GM23248 (cell line): ENCODE results near the gene PDSS2. TPM values are rescaled to one million over a fixed set of nuclear protein-coding genes. Genes with fewer than 3 reads are reported as not detected.

Experiments used
- DNase-seq: peaks from one replicate; pipeline ENCODE4 v3.0.0-alpha.2; 2015
- H2AFZ ChIP-seq: fragments of 200-600 bp; sonication (generic); 2 replicates; pipeline ENCODE4 v1.6.1; 2016; ENCODE audit warnings: antibody characterized with exemption
- H3F3A ChIP-seq: fragments of 200-600 bp; sonication (generic); 2 replicates; pipeline ENCODE4 v1.6.1; 2016; ENCODE audit warnings: mild to moderate bottlenecking, antibody characterized with exemption, mixed run types; ENCODE audit not compliant: insufficient read depth
- H3K27ac ChIP-seq: fragments of 200-600 bp; sonication (generic); 2 replicates; pipeline ENCODE4 v1.5.1; 2016; ENCODE audit warnings: mild to moderate bottlenecking
- H3K27me3 ChIP-seq: fragments of 200-600 bp; sonication (generic); replicated peaks from 2 replicates; pipeline ENCODE4 v1.6.1; 2016; ENCODE audit warnings: mild to moderate bottlenecking; ENCODE audit not compliant: insufficient read depth
- H3K36me3 ChIP-seq: fragments of 200-600 bp; sonication (generic); 2 replicates; pipeline ENCODE4 v1.6.1; 2016; ENCODE audit warnings: low read depth, mild to moderate bottlenecking
- H3K4me1 ChIP-seq: fragments of 200-600 bp; sonication (generic); 2 replicates; pipeline ENCODE4 v1.6.1; 2016; ENCODE audit warnings: mild to moderate bottlenecking; ENCODE audit not compliant: insufficient read depth
- H3K4me2 ChIP-seq: fragments of 200-600 bp; sonication (generic); one replicate; pipeline ENCODE4 v1.6.1; 2016; ENCODE audit warnings: mild to moderate bottlenecking; ENCODE audit not compliant: unreplicated experiment
- H3K4me3 ChIP-seq: fragments of 200-600 bp; sonication (generic); 2 replicates; pipeline ENCODE4 v1.5.1; 2016; ENCODE audit warnings: mild to moderate bottlenecking
- H3K79me2 ChIP-seq: fragments of 200-600 bp; sonication (generic); 2 replicates; pipeline ENCODE4 v1.6.1; 2016; ENCODE audit warnings: mild to moderate bottlenecking; ENCODE audit not compliant: insufficient read depth
- H3K9ac ChIP-seq: fragments of 200-600 bp; sonication (generic); 2 replicates; pipeline ENCODE4 v1.6.1; 2016; ENCODE audit warnings: mild to moderate bottlenecking
- H3K9me2 ChIP-seq: fragments of 200-600 bp; sonication (generic); 2 replicates; pipeline ENCODE4 v1.6.1; 2016; ENCODE audit warnings: mixed run types, mild to moderate bottlenecking, moderate library complexity; ENCODE audit not compliant: insufficient read depth
- H3K9me3 ChIP-seq: fragments of 200-600 bp; sonication (generic); one replicate; pipeline ENCODE4 v1.6.1; 2017; ENCODE audit warnings: low read depth
- H4K20me1 ChIP-seq: fragments of 200-600 bp; sonication (generic); 2 replicates; pipeline ENCODE4 v1.6.0; 2016; ENCODE audit not compliant: insufficient read depth
- EZH2 ChIP-seq: fragments of 200-600 bp; sonication (generic); IDR thresholded peaks from 2 replicates; pipeline ENCODE4 v1.6.1; 2018; ENCODE audit warnings: antibody characterized with exemption, mild to moderate bottlenecking; ENCODE audit not compliant: insufficient read depth, poor library complexity, severe bottlenecking
- EZH2phosphoT487 ChIP-seq: fragments of 200-600 bp; sonication (generic); IDR thresholded peaks from 2 replicates; pipeline ENCODE4 v1.6.1; 2018; ENCODE audit warnings: antibody characterized with exemption, moderate library complexity, mild to moderate bottlenecking, low read depth; ENCODE audit not compliant: insufficient read depth
- WGBS, 2 experiments: methylation state at CpG; one replicate each; pipeline ENCODE4 v1.1.6; 2015 to 2017; ENCODE audit warnings: low lambda C conversion rate in 2 of 2, low coverage in 1 of 2; ENCODE audit errors: missing lambda C conversion rate in 2 of 2; 5-methylcytosine and 5-hydroxymethylcytosine counted together
- in situ Hi-C: fragments of 300-500 bp; cut with MboI; formaldehyde crosslinking; loops from 2 replicates; pipeline ENCODE4 v1.15.0; 2020
- polyA plus RNA-seq: library from polyadenylated mRNA; unstranded; fragments of >200 nt; fragmentation: Nextera tagmentation; extraction: Ambion mirVana; gene quantifications from 2 replicates; pipeline ENCODE4 v1.2.1, GENCODE V29; 2016
- total RNA-seq: library from RNA; depleted of rRNA; stranded (reverse); fragments of >200 nt; shearing (Covaris generic); gene quantifications from 2 replicates; pipeline ENCODE4 v1.2.3, GENCODE V29; 2014

The PDSS2 gene
- total and polyA plus RNA-seq, 2 experiments from 2014 or later: 9.9 to 10.3 TPM

DNA sequence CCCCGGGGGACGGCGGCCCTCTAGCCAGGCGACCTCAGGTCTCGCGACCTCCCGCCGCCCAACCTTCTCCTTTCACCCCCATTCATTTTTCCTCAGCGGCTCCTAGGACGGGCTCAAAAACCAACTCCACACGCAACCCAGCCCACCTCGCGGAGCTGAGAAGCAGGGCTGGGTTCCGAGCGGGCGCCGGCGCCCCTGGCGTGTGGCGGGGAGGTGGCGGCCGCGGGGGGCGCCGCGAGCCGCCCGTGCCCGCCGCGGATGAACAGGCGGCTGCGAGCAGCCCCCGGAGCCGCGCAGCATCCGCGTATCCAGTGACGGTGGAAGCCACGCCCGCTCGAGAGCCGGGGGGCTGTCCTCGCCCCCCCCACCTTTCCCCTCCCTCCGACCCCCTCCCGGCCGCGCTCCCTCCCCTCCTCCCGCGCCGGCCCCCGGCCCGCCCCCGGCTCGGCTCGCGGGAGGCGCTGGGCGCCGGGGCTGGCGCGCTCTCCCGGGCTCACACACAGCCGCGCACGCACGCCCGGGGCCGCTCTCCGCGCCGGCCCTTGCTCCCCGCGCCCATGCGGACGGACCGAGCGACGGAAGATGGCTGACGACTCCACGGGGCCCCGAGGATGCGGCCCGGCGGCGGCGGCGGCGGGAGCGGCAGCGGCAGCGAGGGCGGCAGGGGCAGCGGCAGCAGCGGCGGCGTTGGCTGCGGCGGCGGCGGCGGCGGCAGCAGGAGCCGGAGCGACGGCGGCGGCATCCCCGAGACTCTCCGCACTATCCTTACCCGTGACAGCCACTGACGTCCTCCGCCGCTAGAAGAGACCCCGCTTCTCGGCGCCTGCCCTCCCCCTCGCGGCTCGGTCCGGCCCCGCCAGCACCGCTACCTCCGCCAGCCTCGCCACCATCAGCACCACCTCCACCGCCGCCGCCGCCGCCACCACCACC, 30.5 kb upstream of the PDSS2 start, which contains the start of gene SOBP:
SOBP (plus strand) TSS at position 482 of the 930 bp plus-strand sequence. CDS start 500 bp downstream, outside the sequence.
- no peak for TF ChIP-seq EZH2phosphoT487
- TF ChIP-seq EZH2: no peak
- Histone ChIP-seq H3K4me3 (peak within 1 kb of the TSS; percentile 82), H3K4me1 (peaks cover 21% of the 10 kb centered on the region), H3K9me2 (no peaks in the 10 kb centered on the region), H3K9me3 (no peaks in the 10 kb centered on the region), H3K27me3 (no peaks in the 10 kb centered on the region; the same call in 1 of the 2 replicates), H3K79me2 (no peaks in the 10 kb centered on the region; the same call in 1 of the 2 replicates), H3K4me2 (peak within 1 kb of the TSS; percentile 97), H3F3A (peaks cover 19% of the 10 kb centered on the region), H3K9ac (peak within 1 kb of the TSS; percentile 60), H3K27ac (no peak within 1 kb of the TSS), H4K20me1 (no peaks in the 10 kb centered on the region), H3K36me3 (no peaks in the 10 kb centered on the region), H2AFZ (peak within 1 kb of the TSS; percentile 94)
- in situ Hi-C loops: no loop called here
- WGBS, 2 experiments: 1 to 2% methylated on average over 64 to 102 of the region's 130 CpGs
- peak; percentile 68 for DNase-seq

DNA sequence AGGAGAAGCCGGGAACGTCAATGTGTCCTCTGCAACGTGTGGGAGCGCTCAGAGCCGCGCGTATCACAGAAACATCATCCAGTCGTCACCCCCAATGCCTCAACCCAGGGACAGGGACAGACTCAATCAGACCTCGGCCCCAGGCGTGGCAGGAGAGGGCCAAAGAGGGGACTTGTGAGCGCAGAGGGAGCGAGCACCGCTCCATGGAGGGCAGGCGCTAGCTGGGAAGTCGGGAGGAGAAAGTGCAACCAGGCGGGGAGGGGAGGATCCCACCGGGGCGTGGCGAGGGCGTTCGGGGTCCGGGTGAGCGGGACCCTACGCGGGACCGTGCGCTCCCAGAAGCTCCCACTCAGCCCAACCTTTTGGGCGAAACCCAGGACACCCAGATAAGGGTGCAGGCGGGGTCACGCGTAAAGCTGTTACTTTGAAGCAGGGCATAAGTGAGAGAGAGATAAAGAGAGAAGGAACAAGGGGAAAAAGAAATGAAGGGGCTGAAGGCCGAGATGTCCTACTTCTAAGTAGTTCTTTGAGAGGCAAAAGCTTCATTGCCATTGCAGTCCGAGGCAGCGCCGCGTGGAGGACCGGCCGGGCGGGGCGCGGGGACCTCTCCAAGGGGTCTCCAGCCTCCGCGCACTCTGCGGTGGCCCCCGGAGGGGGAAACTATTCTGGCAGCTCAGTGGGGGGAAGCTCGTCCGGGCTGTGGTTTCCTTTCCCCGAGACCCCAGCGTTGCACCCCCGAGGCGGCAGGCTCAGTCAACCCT, 29.7 kb upstream of the PDSS2 start:
- Histone ChIP-seq H3K9ac (peak overlapping the region; percentile 55), H3K27ac (no peak overlapping the region), H3K4me1 (peaks cover 21% of the 10 kb centered on the region), H3K4me2 (peak overlapping the region; percentile 97), H3K4me3 (peak overlapping the region; percentile 82), H3K9me3 (no peaks in the 10 kb centered on the region), H3K27me3 (peaks cover 4% of the 10 kb centered on the region; the same call in 1 of the 2 replicates), H2AFZ (peak overlapping the region; percentile 92), H3K79me2 (no peaks in the 10 kb centered on the region), H3K9me2 (no peaks in the 10 kb centered on the region), H3F3A (peaks cover 14% of the 10 kb centered on the region; the same call in 1 of the 2 replicates), H3K36me3 (no peaks in the 10 kb centered on the region), H4K20me1 (no peaks in the 10 kb centered on the region)
- TF ChIP-seq EZH2phosphoT487 (no peak), EZH2 (no peak)
- DNase-seq: peak; percentile 47
- in situ Hi-C loops: no loop called here
- WGBS, 2 experiments: 1 to 4% methylated on average over 42 to 50 of the region's 51 CpGs

DNA sequence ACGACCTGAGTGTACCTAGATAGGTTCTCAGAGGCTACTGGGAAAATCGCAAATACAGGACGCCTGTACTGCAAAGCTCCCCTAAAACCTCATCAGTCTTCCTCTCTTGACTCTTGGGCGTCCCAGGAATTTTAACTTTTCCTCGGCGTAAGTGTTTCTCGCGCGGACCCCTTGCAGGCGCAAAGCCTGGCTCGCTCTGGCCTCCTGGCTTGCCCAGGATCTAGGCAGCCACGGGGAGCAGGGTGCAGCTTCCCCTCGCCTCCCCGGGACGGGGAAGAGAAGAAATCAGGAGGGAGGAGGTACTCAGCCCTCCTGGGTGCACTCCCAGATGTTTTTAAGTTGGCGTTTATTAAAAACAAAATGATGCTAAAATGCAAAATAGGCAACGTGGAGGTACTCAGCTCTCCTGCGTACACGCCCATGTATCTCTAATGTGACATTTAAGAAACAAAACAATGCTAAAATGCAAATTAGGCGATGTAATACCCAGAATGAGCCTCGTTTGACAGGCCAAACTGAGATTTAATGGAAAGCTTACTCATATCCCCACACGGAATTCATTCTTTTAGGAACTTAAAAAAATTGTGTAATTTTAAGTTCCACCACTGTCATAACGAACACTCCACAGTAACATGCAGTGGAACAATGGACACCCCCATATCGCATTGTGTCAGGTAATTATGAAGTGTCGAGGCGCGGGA, 29.0 kb upstream of the PDSS2 start:
- Histone ChIP-seq H3K4me2 (peak overlapping the region; percentile 97), H3K4me1 (peaks cover 21% of the 10 kb centered on the region), H3K27ac (no peak overlapping the region), H3K9ac (peak overlapping the region; percentile 55; the same call in 1 of the 2 replicates), H3K4me3 (peak overlapping the region; percentile 82), H3K36me3 (no peaks in the 10 kb centered on the region), H3K27me3 (peaks cover 5% of the 10 kb centered on the region; the same call in 1 of the 2 replicates), H3K9me3 (no peaks in the 10 kb centered on the region), H3F3A (peaks cover 14% of the 10 kb centered on the region; the same call in 1 of the 2 replicates), H4K20me1 (no peaks in the 10 kb centered on the region), H3K79me2 (no peaks in the 10 kb centered on the region), H3K9me2 (no peaks in the 10 kb centered on the region), H2AFZ (peak overlapping the region; percentile 92)
- 36 to 38% methylated on average over 27 of the region's 27 CpGs for WGBS, 2 experiments
- in situ Hi-C loops: no loop called here
- no peak for TF ChIP-seq EZH2
- TF ChIP-seq EZH2phosphoT487: no peak
- peak; percentile 39 for DNase-seq
